ENCODE measurements around the gene ARID4B.
"Not testable (repeated sequence)": the region's sequence is repeated elsewhere in the genome, so short reads cannot be mapped to it uniquely, and the experiment has no call there.

DNA sequence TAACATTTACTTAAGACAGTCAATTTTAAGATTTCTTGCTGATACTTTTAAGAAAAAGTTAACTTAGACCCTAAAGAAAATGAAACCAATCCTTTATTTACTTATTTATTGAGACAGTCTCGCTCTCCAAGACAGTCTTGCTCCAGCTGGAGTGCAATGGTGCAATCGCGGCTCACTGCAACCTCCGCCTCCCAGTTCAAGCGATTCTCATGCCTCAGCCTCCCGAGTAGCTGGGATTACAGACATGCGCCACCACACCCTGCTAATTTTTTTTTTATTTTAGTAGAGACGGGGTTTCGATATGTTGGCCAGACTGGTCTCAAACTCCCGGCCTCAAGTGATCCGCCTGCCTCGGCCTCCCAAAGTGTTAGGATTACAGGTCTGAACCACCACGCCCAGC is 44.3 kb downstream of the ARID4B start:
- TF ChIP-seq, protein P1, sequence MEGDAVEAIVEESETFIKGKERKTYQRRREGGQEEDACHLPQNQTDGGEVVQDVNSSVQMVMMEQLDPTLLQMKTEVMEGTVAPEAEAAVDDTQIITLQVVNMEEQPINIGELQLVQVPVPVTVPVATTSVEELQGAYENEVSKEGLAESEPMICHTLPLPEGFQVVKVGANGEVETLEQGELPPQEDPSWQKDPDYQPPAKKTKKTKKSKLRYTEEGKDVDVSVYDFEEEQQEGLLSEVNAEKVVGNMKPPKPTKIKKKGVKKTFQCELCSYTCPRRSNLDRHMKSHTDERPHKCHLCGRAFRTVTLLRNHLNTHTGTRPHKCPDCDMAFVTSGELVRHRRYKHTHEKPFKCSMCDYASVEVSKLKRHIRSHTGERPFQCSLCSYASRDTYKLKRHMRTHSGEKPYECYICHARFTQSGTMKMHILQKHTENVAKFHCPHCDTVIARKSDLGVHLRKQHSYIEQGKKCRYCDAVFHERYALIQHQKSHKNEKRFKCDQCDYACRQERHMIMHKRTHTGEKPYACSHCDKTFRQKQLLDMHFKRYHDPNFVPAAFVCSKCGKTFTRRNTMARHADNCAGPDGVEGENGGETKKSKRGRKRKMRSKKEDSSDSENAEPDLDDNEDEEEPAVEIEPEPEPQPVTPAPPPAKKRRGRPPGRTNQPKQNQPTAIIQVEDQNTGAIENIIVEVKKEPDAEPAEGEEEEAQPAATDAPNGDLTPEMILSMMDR (IDR thresholded peaks at IDR 0.05; ENCODE audit: insufficient read depth, low read length, poor library complexity, severe bottlenecking) = not testable (repeated sequence)
- TF ChIP-seq EZH2phosphoT487 (conservative IDR thresholded peaks at IDR 0.05; ENCODE audit: low read length) = not testable (repeated sequence)
